Measurements from ENCODE around the gene EPHB2. TPM values are rescaled to one million over a fixed set of nuclear protein-coding genes. Genes with fewer than 3 reads are reported as not detected.

The EPHB2 gene
- total and polyA plus RNA-seq, 2 of the 13 experiments (the other 11 are each of a cell fraction or from before 2014, with no cell fraction given), result 0.03 to 0.11 TPM

DNA sequence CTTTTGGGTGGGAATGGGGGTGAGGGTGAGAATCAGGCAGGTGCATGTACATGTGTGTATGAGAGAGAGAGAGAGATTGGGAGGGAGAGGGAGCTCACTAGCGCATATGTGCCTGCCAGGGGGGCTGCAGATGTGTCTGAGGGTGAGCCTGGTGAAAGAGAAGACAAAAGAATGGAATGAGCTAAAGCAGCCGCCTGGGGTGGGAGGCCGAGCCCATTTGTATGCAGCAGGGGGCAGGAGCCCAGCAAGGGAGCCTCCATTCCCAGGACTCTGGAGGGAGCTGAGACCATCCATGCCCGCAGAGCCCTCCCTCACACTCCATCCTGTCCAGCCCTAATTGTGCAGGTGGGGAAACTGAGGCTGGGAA lies 95.0 kb downstream of the EPHB2 start (continued):
- TF ChIP-seq, protein P1, sequence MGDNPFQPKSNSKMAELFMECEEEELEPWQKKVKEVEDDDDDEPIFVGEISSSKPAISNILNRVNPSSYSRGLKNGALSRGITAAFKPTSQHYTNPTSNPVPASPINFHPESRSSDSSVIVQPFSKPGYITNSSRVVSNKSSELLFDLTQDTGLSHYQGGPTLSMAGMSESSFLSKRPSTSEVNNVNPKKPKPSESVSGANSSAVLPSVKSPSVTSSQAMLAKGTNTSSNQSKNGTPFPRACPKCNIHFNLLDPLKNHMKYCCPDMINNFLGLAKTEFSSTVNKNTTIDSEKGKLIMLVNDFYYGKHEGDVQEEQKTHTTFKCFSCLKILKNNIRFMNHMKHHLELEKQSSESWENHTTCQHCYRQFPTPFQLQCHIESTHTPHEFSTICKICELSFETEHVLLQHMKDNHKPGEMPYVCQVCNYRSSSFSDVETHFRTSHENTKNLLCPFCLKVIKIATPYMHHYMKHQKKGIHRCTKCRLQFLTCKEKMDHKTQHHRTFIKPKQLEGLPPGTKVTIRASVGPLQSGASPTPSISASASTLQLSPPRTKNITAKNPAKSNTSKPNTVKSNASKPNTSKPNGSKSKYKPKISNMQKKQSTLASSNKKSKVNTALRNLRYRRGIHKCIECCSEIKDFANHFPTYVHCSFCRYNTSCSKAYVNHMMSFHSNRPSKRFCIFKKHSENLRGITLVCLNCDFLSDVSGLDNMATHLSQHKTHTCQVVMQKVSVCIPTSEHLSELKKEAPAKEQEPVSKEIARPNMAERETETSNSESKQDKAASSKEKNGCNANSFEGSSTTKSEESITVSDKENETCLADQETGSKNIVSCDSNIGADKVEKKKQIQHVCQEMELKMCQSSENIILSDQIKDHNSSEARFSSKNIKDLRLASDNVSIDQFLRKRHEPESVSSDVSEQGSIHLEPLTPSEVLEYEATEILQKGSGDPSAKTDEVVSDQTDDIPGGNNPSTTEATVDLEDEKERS (CRISPR knock-in tag; IDR thresholded peaks at IDR 0.05), result no peak
- TF ChIP-seq SMYD3 (CRISPR knock-in tag; IDR thresholded peaks at IDR 0.05) (no peak), ZNF891 (CRISPR knock-in tag; IDR thresholded peaks at IDR 0.05) (no peak), KDM1A (CRISPR knock-in tag; IDR thresholded peaks at IDR 0.05) (no peak), PCBP2 (optimal IDR thresholded peaks at IDR 0.05; ENCODE audit: low read depth, low read length, poor library complexity, severe bottlenecking) (no peak)
- TF ChIP-seq, protein P2, sequence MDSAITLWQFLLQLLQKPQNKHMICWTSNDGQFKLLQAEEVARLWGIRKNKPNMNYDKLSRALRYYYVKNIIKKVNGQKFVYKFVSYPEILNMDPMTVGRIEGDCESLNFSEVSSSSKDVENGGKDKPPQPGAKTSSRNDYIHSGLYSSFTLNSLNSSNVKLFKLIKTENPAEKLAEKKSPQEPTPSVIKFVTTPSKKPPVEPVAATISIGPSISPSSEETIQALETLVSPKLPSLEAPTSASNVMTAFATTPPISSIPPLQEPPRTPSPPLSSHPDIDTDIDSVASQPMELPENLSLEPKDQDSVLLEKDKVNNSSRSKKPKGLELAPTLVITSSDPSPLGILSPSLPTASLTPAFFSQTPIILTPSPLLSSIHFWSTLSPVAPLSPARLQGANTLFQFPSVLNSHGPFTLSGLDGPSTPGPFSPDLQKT (CRISPR knock-in tag; IDR thresholded peaks at IDR 0.05; ENCODE audit: borderline replicate concordance), result no peak

DNA sequence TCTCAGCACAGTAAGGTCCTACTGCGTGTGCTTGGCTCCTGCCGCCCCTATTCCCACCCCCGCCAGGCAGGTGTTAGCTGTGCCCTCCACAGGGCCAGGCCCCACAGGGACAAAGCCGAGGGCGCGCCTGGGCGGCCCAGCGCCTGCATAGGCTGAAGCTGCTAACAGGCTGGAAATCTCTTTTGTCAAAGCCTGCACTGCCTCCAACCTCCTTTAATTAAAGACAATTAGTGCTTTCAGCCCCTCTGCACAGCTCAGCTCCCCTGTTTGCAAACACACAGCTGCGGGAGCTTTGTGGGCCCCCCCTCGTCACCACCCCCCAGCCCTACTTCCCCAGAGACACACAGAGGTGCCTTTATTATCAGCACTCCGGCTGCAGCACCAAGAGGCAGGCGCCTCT lies 95.9 kb downstream of the EPHB2 start:
- Histone ChIP-seq H3K79me2 (ENCODE audit: insufficient read depth, low read length) (no peaks in the 10 kb centered on the region), H3K36me3 (replicated peaks in 1 of 2; ENCODE audit: control insufficient read depth in 1 of 2, insufficient read depth in 2 of 2, low read length in 2 of 2) (no peaks in the 10 kb centered on the region), H3K9ac (ENCODE audit: insufficient read depth, low read depth, low read length) (no peak overlapping the region), H3K27me3 (ENCODE audit: control insufficient read depth in 1 of 2, insufficient read depth in 2 of 2, low read length in 2 of 2) (peaks cover 0 to 10% of the 10 kb centered on the region in 2 experiments; a peak in 3 of 5 replicates), H3K4me3 (replicated peaks in 1 of 3; ENCODE audit: insufficient read depth in 1 of 3, low read depth in 2 of 3, low read length in 3 of 3) (no peak overlapping the region), H3K4me2 (ENCODE audit: low read depth, low read length) (no peak overlapping the region), H4K20me1 (ENCODE audit: insufficient read depth, low read length) (no peaks in the 10 kb centered on the region), H3K4me1 (ENCODE audit: insufficient read depth, low read length) (no peaks in the 10 kb centered on the region), H3K9me3 (ENCODE audit: low read length) (no peaks in the 10 kb centered on the region), H3K27ac (ENCODE audit: extremely low read length, insufficient read depth, low read length) (no peak overlapping the region), H2AFZ (ENCODE audit: low read length) (no peak overlapping the region)
- intact Hi-C loops (cut with micrococcal nuclease; ENCODE audit: unreplicated experiment), result no loop called here
- in situ Hi-C loops (cut with HindIII; ENCODE audit: extremely low pct_ligation_motif_present, low pct_unique_long_range_greater_than_20kb), result no loop called here
- 18% methylated on average over 2 of the region's 12 CpGs for WGBS (ENCODE audit: low lambda C conversion rate)
- no TSS peak for BruUV-seq (replicated peaks)
- FAIRE-seq, result no peak
- ATAC-seq, result no peak
- DNase-seq (ENCODE audit: low spot score), result no peak
- CTCF ChIA-PET (ENCODE audit: low intra/inter-chr PET ratio, low total read pairs), result no interaction called here
- POLR2A ChIA-PET, result no interaction called here
- TF ChIP-seq KDM6A (CRISPR knock-in tag; IDR thresholded peaks at IDR 0.05; ENCODE audit: low read depth) (no peak), CAMTA2 (CRISPR knock-in tag; IDR thresholded peaks at IDR 0.05; ENCODE audit: borderline replicate concordance) (no peak), CCDC6 (CRISPR knock-in tag; IDR thresholded peaks at IDR 0.05) (no peak), NCOA1 (CRISPR knock-in tag; IDR thresholded peaks at IDR 0.05) (no peak), SALL2 (CRISPR knock-in tag; IDR thresholded peaks at IDR 0.05) (no peak), NFIB (CRISPR knock-in tag; IDR thresholded peaks at IDR 0.05; ENCODE audit: borderline replicate concordance) (no peak), ZNF354B (CRISPR knock-in tag; IDR thresholded peaks at IDR 0.05) (no peak)
- TF ChIP-seq, protein P3, sequence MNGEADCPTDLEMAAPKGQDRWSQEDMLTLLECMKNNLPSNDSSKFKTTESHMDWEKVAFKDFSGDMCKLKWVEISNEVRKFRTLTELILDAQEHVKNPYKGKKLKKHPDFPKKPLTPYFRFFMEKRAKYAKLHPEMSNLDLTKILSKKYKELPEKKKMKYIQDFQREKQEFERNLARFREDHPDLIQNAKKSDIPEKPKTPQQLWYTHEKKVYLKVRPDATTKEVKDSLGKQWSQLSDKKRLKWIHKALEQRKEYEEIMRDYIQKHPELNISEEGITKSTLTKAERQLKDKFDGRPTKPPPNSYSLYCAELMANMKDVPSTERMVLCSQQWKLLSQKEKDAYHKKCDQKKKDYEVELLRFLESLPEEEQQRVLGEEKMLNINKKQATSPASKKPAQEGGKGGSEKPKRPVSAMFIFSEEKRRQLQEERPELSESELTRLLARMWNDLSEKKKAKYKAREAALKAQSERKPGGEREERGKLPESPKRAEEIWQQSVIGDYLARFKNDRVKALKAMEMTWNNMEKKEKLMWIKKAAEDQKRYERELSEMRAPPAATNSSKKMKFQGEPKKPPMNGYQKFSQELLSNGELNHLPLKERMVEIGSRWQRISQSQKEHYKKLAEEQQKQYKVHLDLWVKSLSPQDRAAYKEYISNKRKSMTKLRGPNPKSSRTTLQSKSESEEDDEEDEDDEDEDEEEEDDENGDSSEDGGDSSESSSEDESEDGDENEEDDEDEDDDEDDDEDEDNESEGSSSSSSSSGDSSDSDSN (CRISPR knock-in tag; IDR thresholded peaks at IDR 0.05), result no peak
- TF ChIP-seq, protein P4, sequence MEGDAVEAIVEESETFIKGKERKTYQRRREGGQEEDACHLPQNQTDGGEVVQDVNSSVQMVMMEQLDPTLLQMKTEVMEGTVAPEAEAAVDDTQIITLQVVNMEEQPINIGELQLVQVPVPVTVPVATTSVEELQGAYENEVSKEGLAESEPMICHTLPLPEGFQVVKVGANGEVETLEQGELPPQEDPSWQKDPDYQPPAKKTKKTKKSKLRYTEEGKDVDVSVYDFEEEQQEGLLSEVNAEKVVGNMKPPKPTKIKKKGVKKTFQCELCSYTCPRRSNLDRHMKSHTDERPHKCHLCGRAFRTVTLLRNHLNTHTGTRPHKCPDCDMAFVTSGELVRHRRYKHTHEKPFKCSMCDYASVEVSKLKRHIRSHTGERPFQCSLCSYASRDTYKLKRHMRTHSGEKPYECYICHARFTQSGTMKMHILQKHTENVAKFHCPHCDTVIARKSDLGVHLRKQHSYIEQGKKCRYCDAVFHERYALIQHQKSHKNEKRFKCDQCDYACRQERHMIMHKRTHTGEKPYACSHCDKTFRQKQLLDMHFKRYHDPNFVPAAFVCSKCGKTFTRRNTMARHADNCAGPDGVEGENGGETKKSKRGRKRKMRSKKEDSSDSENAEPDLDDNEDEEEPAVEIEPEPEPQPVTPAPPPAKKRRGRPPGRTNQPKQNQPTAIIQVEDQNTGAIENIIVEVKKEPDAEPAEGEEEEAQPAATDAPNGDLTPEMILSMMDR (CRISPR knock-in tag; IDR thresholded peaks at IDR 0.05), result no peak

Measured in HepG2 (cell line).